Fibroblast of pulmonary artery (primary cell): ENCODE results near the gene ALOX12B.

ENCODE experiments used
- DNase-seq: peaks from one replicate; pipeline ENCODE4 v3.0.0-alpha.2; 2010; ENCODE audit warnings: low read depth
- H3K4me3 ChIP-seq: replicated peaks from 2 replicates; pipeline ENCODE4 v1.5.1; 2011; ENCODE audit warnings: low read depth, mild to moderate bottlenecking, control low read depth, low read length, moderate library complexity
- TF ChIP-seq, protein P1 (sequence below): IDR thresholded peaks from 2 replicates; pipeline ENCODE4 v1.5.1; 2011; ENCODE audit warnings: mild to moderate bottlenecking, control low read depth, low read length, inconsistent platforms; ENCODE audit errors: missing control alignments

ALOX12B gene

DNA sequence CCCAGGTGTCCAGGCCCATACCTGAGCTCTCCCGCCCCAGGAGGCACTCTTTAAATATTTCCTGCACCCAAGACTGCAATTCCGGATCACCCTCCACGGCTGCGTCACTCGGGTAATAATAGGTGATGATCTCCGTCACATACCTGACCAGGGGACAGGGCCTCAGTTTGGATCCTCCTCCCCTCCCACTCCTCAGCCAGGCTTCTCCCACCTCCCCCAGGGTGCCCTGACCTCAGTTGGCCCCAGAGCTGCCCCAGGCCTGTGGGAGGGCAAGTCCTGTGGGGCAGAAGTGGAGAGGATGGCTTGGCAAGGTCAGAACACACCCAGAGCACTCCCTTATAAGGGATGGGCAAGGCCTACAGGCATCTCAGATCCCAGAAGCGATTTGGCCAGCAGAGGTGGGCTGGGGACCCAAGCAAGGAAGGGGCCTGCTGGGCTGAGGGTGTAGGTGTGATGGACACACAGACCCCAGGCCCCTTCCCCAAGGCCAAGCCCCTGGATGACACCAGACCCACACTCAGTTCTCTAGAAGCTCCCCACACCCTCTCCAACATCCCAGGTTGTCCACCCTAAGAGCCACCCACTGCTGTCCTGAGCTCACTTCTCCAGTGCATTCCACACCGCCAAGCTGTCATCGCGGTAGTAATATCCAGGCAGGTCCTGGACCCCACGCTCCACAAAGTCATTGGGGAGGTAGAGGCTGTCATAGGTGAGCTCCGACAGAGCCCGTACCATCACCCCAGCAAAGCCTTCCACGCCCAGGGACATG lies 11.8 kb downstream of the ALOX12B start:
- no peak for DNase-seq
- H3K4me3 ChIP-seq: no peak overlapping the region
- TF ChIP-seq, protein P1, sequence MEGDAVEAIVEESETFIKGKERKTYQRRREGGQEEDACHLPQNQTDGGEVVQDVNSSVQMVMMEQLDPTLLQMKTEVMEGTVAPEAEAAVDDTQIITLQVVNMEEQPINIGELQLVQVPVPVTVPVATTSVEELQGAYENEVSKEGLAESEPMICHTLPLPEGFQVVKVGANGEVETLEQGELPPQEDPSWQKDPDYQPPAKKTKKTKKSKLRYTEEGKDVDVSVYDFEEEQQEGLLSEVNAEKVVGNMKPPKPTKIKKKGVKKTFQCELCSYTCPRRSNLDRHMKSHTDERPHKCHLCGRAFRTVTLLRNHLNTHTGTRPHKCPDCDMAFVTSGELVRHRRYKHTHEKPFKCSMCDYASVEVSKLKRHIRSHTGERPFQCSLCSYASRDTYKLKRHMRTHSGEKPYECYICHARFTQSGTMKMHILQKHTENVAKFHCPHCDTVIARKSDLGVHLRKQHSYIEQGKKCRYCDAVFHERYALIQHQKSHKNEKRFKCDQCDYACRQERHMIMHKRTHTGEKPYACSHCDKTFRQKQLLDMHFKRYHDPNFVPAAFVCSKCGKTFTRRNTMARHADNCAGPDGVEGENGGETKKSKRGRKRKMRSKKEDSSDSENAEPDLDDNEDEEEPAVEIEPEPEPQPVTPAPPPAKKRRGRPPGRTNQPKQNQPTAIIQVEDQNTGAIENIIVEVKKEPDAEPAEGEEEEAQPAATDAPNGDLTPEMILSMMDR: no peak

DNA sequence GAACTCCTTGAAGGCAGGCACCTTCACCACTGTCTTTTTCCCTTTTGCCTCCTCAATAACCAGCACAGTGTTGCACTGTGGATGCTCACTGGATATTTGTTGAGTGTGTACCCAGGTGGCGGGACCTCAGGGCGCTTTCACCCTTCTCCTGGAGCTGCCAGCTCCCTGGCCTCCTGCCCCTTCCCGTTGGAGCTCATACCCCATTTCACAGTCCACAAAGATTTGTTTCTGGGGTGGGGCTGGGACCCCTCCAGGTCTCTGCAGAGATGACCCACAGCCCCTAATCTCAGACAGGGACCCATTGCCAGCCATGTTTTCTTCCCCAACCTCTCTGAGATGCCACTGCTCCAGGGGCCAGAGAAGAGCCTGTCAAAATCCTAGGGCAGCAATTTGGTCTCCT lies 12.4 kb downstream of the ALOX12B start:
- TF ChIP-seq, protein P1: no peak
- no peak for DNase-seq
- no peak overlapping the region for H3K4me3 ChIP-seq

DNA sequence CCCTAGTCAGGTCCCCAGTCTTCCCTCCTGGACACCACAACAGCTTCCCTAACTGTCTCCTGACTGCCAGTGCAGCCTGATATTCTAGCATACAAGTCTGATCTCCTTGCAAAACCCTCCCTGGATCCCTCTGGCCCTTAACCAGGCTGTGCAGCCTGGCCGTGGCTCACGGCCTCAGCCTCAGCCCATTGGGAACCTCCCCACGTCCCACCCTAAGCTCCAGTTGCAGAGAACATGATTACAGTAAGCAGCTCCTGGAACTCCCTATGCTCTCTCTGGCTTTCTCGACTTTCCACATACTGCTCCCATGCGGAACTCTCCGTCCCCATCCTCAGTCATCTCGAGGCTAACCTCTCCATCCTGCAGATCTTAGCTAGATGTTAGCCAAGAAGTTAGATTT lies 13.0 kb downstream of the ALOX12B start:
- H3K4me3 ChIP-seq: no peak overlapping the region
- no peak for DNase-seq
- TF ChIP-seq, protein P1: no peak

DNA sequence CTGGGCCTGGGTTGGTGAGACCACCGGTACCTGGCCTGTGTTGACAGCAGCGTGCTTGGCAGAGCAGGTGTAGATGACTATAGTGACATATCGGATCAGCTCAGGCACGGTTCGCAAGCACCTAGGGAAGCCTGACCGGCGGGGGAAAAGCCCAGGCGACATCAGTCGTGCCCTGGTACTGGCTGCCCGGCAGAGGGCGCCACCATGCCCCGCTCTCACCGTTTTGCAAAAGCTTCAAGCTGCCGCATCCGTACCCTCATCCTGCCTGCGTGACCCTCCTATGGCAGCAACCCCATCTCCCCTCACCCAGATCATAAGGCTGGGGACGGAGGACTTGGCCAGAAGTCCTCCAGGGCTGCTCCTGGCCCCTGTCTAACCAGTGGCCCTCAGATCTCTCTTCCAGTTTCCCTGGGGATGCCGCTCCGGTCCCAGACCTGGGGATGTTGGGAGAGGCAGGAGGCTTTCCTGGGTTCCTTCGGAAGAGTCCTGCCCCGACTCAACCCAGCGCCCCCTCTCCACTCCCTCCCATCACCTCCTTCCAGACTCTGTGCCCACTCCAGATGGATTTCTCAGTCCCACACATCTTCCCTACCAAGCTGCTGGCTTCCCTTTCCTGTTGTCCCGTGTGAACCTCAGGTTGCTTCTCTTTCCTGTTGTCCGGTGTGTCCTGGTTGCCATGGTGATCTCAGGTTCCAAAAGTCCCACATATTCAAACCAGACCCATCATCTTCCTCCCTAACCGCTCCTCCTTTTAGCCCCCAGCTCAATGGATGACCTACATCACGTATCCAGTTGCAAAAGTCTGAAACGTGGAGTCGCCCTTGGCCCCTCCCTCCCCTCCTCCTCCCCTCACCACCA lies 13.7 kb downstream of the ALOX12B start:
- TF ChIP-seq, protein P1: peak; percentile 89
- DNase-seq: peak; percentile 71
- H3K4me3 ChIP-seq: no peak overlapping the region

DNA sequence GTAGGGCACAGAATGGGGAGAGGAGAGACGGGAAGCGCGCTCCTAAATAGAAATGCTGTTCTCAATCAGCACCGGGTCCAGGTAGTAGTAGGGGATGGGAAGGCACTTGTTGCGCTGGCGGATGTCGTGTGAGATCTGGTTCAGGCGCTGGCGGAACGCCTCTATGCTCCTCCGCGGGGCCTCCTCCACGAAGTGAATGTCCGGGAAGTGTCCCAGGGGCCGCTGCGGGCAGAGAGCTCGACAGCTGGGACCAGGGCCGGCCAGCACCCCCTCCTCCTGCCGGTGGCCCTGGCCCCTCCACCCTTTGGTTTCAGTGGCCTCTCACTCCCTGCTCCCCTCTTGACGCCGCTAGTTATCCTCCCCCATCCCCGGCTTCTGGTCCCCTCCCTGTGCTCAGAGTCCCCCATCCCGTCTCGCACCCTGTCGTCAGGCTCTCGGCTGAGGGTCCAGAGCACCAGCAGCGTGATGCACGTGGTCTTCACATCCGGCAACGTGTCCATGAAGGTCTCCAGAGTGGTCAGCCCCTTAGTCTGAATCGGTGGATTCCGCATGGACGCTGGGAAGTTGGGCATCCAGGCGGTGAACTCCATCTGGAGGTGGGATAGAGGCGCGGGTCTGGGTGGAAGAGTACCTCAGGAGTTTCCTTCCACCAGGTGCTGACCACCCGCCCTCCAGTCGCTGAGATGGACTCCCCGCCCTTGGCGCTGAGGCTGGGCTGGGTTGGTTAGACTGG lies 14.6 kb downstream of the ALOX12B start:
- H3K4me3 ChIP-seq: no peak overlapping the region
- no peak for DNase-seq

DNA sequence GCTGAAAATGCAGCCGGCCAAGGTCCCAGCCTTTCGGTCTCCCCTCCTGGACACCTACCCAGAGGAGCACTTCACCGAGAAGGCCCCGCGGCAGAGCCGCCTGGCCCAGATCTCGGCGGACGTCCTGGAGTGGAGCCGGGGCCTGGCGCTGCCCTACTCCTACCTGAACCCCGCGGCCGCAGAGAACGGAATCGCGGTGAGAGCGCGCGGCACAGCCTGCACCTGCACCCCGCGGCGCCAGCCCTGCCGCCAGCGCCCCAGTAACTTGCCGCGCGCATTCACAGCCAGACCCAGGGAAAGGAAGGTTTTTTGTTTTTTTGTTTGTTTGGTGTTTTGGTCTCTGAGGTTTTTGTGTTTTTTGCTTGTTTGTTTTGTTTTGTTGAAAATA lies 15.2 kb downstream of the ALOX12B start:
- H3K4me3 ChIP-seq: no peak overlapping the region
- TF ChIP-seq, protein P1: no peak
- no peak for DNase-seq

More for the DNA sequence above, 14.6 kb downstream of the ALOX12B start:
- TF ChIP-seq, protein P1: no peak
